ENCODE data around the gene STPG4. TPM values are rescaled to one million over a fixed set of nuclear protein-coding genes. Genes with fewer than 3 reads are reported as not detected.

STPG4 gene
- total RNA-seq, 1 experiment from 2014 or later, result 10.6 TPM

DNA sequence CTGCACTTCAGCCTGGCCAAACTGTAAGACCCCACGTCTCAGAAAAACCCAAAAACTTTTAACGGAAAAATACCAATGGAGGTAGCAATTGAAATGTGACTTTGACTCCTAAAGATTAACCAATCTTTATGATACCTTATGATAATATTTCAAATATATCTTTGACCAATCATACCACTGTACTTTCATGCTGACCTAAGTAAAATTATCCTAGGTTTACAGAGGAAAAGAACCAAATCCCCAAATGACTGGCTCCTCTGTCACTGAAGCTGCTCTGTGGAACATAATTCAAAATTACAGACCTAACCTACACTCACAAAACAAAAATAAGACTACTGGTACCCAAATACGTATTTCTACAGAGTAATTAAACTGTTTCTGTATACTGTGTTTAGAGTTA lies 7.7 kb upstream of the STPG4 start:
- DNase-seq (ENCODE audit: low read depth, low spot score) (no peak), ATAC-seq (no peak)
- TF ChIP-seq FOSL1 (IDR thresholded peaks at IDR 0.05; ENCODE audit: low read depth) (no peak), ELF1 (IDR thresholded peaks at IDR 0.05; ENCODE audit: borderline replicate concordance, low read depth) (no peak), TCF7L2 (IDR thresholded peaks at IDR 0.05; ENCODE audit: borderline replicate concordance, extremely low read depth, insufficient read depth, insufficient read length) (no peak)
- RAD21 ChIA-PET (ENCODE audit: low non-redundant PET in 1 of 2, low total read pairs in 2 of 2, uncharacterized antibody in 2 of 2, unreplicated experiment in 2 of 2), result no interaction called here
- POLR2A ChIA-PET, result no interaction called here
- no peak overlapping the region for H3K4me3 ChIP-seq (replicated peaks in 1 of 2; ENCODE audit: low read depth in 1 of 2, low read length in 2 of 2)
- H3K4me1 ChIP-seq (ENCODE audit: control insufficient read depth in 1 of 2, insufficient read depth in 2 of 2, low read length in 2 of 2), result peaks cover 0 to 16% of the 10 kb centered on the region in 2 experiments; a peak in 2 of 4 replicates
- H2AFZ ChIP-seq (ENCODE audit: low read depth, low read length, poor library complexity, severe bottlenecking), result no peak overlapping the region
- H4K20me1 ChIP-seq (ENCODE audit: insufficient read depth), result peaks cover 46% of the 10 kb centered on the region
- BruUV-seq (replicated peaks), result no TSS peak
- H3K9ac ChIP-seq (ENCODE audit: low read length), result no peak overlapping the region
- H3K4me2 ChIP-seq (ENCODE audit: low read length), result no peak overlapping the region
- no peak overlapping the region for H3K27ac ChIP-seq (ENCODE audit: low read depth, low read length)
- H3K9me2 ChIP-seq (ENCODE audit: insufficient read depth), result no peaks in the 10 kb centered on the region
- H3K27me3 ChIP-seq (ENCODE audit: insufficient read depth, low read length), result no peaks in the 10 kb centered on the region
- no peaks in the 10 kb centered on the region for H3K9me3 ChIP-seq (ENCODE audit: control insufficient read depth in 1 of 2, insufficient read depth in 1 of 2, low read depth in 1 of 2, low read length in 2 of 2)
- H3K79me2 ChIP-seq (ENCODE audit: insufficient read depth, low read length), result peaks cover 74% of the 10 kb centered on the region
- peaks cover 38 to 62% of the 10 kb centered on the region in 2 experiments for H3K36me3 ChIP-seq (ENCODE audit: control insufficient read depth in 1 of 2, insufficient read depth in 2 of 2, low read length in 2 of 2)
- CTCF ChIA-PET, result no interaction called here
- intact Hi-C loops (cut with micrococcal nuclease), result no loop called here

DNA sequence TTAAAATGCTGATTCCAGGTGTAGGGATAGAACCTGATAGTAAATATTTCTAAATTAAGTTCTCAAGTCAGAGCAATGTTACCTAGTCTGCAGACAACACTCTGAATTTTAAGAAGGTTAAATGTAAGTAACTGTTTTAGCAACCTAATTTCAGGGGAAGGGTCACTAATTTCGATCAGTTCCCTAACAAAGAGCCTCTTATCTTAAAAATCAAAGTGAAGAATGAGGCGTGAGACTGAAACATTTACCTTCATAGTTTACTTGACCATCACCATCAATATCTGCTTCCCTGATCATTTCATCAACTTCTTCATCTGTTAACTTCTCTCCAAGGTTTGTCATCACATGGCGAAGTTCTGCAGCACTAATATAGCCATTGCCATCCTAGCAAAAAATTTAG lies 6.4 kb upstream of the STPG4 start:
- Histone ChIP-seq H3K4me2 (ENCODE audit: low read length) (no peak overlapping the region), H3K36me3 (ENCODE audit: control insufficient read depth in 1 of 2, insufficient read depth in 2 of 2, low read length in 2 of 2) (peaks cover 30 to 57% of the 10 kb centered on the region in 2 experiments), H2AFZ (ENCODE audit: low read depth, low read length, poor library complexity, severe bottlenecking) (no peak overlapping the region), H3K27me3 (ENCODE audit: insufficient read depth, low read length) (no peaks in the 10 kb centered on the region), H3K27ac (ENCODE audit: low read depth, low read length) (no peak overlapping the region), H4K20me1 (ENCODE audit: insufficient read depth) (peaks cover 38% of the 10 kb centered on the region), H3K9ac (ENCODE audit: low read length) (no peak overlapping the region), H3K9me3 (ENCODE audit: control insufficient read depth in 1 of 2, insufficient read depth in 1 of 2, low read depth in 1 of 2, low read length in 2 of 2) (no peaks in the 10 kb centered on the region), H3K9me2 (ENCODE audit: insufficient read depth) (no peaks in the 10 kb centered on the region), H3K4me1 (ENCODE audit: control insufficient read depth in 1 of 2, insufficient read depth in 2 of 2, low read length in 2 of 2) (peaks cover 0 to 16% of the 10 kb centered on the region in 2 experiments; a peak in 2 of 4 replicates), H3K4me3 (replicated peaks in 1 of 2; ENCODE audit: low read depth in 1 of 2, low read length in 2 of 2) (no peak overlapping the region), H3K79me2 (ENCODE audit: insufficient read depth, low read length) (peaks cover 60% of the 10 kb centered on the region)
- POLR2A ChIA-PET, result no interaction called here
- no TSS peak for BruUV-seq (replicated peaks)
- intact Hi-C loops (cut with micrococcal nuclease), result no loop called here
- ATAC-seq (no peak), DNase-seq (ENCODE audit: low read depth, low spot score) (no peak)
- CTCF ChIA-PET, result no interaction called here
- RAD21 ChIA-PET (ENCODE audit: low non-redundant PET in 1 of 2, low total read pairs in 2 of 2, uncharacterized antibody in 2 of 2, unreplicated experiment in 2 of 2), result no interaction called here
- no peak for TF ChIP-seq POLR2A (IDR thresholded peaks at IDR 0.05; ENCODE audit: borderline replicate concordance, extremely low read depth, insufficient read depth, insufficient read length)
- no peak for TF ChIP-seq ELF1 (IDR thresholded peaks at IDR 0.05; ENCODE audit: borderline replicate concordance, low read depth)
